Measurements from ENCODE around the gene CEND1. TPM values are rescaled to one million over a fixed set of nuclear protein-coding genes. Genes with fewer than 3 reads are reported as not detected.

The CEND1 gene
- total and polyA plus RNA-seq, 2 of the 13 experiments (the other 11 are each of a cell fraction or from before 2014, with no cell fraction given): not detected

DNA sequence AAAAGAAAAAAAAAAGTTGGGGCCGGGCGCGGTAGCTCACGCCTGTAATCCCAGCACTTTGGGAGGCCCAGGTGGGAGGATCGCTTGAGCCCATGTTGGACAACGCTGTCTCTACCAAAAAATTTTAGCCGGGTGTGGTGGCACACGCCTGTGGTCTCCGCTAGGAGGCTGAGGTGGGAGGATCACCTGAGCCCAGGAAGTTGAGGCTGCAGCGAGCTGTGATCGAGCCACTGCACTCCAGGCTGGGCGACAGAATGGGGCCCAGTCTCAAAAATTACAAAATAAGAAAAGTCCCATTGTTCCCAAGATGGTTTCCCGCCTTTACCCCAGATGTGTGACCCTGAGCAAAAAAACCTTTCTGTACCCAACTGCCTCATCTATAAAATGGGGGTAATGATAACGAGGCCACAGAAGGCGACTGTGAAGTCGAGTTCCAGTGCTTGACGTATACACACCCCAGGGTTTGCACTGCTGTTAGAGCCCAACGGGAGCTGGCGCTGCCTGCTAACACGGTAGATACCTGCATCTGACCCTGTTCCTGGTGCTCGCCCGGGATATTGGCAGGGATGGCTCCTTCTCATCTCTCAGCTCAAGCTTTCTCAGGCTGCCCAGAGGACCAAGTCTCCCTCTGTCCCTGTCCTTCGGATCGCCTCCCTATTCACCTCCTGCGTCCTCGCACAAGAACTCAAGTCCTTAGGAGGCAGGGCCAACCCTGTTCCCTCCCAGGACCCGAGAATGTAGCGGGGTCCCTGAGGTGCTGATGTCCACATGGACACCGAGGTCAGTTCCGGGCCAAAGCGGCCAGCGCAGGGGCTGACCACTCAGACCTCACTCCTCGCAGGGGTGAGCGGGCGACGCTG, 18.8 kb upstream of the CEND1 start (continued):
- no peak for TF ChIP-seq NFYB (CRISPR knock-in tag; IDR thresholded peaks at IDR 0.05)
- no peak for TF ChIP-seq TBX2 (CRISPR knock-in tag; IDR thresholded peaks at IDR 0.05; ENCODE audit: borderline replicate concordance)
- no peak for TF ChIP-seq ZNF446 (CRISPR knock-in tag; IDR thresholded peaks at IDR 0.05)
- peak; percentile 0; the same call in 1 of the 2 replicates for TF ChIP-seq ZFP36L2 (CRISPR knock-in tag; IDR thresholded peaks at IDR 0.05)
- TF ChIP-seq, protein P1, sequence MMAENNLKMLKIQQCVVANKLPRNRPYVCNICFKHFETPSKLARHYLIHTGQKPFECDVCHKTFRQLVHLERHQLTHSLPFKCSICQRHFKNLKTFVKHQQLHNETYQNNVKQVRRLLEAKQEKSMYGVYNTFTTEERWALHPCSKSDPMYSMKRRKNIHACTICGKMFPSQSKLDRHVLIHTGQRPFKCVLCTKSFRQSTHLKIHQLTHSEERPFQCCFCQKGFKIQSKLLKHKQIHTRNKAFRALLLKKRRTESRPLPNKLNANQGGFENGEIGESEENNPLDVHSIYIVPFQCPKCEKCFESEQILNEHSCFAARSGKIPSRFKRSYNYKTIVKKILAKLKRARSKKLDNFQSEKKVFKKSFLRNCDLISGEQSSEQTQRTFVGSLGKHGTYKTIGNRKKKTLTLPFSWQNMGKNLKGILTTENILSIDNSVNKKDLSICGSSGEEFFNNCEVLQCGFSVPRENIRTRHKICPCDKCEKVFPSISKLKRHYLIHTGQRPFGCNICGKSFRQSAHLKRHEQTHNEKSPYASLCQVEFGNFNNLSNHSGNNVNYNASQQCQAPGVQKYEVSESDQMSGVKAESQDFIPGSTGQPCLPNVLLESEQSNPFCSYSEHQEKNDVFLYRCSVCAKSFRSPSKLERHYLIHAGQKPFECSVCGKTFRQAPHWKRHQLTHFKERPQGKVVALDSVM (CRISPR knock-in tag; IDR thresholded peaks at IDR 0.05): peak; percentile 98
- TF ChIP-seq, protein P2, sequence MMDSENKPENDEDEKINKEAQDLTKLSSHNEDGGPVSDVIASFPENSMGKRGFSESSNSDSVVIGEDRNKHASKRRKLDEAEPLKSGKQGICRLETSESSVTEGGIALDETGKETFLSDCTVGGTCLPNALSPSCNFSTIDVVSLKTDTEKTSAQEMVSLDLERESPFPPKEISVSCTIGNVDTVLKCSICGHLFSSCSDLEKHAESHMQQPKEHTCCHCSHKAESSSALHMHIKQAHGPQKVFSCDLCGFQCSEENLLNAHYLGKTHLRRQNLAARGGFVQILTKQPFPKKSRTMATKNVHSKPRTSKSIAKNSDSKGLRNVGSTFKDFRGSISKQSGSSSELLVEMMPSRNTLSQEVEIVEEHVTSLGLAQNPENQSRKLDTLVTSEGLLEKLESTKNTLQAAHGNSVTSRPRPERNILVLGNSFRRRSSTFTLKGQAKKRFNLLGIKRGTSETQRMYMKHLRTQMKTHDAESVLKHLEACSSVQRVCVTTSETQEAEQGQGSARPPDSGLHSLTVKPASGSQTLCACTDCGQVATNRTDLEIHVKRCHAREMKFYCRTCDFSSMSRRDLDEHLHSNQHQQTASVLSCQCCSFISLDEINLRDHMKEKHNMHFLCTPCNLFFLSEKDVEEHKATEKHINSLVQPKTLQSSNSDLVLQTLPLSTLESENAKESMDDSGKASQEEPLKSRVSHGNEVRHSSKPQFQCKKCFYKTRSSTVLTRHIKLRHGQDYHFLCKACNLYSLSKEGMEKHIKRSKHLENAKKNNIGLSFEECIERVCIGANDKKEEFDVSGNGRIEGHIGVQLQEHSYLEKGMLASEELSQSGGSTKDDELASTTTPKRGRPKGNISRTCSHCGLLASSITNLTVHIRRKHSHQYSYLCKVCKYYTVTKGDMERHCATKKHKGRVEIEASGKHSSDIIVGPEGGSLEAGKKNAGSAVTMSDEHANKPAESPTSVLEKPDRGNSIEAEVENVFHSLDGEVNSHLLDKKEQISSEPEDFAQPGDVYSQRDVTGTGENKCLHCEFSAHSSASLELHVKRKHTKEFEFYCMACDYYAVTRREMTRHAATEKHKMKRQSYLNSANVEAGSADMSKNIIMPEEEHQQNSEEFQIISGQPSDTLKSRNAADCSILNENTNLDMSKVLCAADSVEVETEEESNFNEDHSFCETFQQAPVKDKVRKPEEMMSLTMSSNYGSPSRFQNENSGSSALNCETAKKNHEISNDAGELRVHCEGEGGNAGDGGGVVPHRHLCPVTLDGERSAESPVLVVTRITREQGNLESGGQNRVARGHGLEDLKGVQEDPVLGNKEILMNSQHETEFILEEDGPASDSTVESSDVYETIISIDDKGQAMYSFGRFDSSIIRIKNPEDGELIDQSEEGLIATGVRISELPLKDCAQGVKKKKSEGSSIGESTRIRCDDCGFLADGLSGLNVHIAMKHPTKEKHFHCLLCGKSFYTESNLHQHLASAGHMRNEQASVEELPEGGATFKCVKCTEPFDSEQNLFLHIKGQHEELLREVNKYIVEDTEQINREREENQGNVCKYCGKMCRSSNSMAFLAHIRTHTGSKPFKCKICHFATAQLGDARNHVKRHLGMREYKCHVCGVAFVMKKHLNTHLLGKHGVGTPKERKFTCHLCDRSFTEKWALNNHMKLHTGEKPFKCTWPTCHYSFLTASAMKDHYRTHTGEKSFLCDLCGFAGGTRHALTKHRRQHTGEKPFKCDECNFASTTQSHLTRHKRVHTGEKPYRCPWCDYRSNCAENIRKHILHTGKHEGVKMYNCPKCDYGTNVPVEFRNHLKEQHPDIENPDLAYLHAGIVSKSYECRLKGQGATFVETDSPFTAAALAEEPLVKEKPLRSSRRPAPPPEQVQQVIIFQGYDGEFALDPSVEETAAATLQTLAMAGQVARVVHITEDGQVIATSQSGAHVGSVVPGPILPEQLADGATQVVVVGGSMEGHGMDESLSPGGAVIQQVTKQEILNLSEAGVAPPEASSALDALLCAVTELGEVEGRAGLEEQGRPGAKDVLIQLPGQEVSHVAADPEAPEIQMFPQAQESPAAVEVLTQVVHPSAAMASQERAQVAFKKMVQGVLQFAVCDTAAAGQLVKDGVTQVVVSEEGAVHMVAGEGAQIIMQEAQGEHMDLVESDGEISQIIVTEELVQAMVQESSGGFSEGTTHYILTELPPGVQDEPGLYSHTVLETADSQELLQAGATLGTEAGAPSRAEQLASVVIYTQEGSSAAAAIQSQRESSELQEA (CRISPR knock-in tag; IDR thresholded peaks at IDR 0.05; ENCODE audit: not compliant biosample characterization): no peak
- TF ChIP-seq, protein P3, sequence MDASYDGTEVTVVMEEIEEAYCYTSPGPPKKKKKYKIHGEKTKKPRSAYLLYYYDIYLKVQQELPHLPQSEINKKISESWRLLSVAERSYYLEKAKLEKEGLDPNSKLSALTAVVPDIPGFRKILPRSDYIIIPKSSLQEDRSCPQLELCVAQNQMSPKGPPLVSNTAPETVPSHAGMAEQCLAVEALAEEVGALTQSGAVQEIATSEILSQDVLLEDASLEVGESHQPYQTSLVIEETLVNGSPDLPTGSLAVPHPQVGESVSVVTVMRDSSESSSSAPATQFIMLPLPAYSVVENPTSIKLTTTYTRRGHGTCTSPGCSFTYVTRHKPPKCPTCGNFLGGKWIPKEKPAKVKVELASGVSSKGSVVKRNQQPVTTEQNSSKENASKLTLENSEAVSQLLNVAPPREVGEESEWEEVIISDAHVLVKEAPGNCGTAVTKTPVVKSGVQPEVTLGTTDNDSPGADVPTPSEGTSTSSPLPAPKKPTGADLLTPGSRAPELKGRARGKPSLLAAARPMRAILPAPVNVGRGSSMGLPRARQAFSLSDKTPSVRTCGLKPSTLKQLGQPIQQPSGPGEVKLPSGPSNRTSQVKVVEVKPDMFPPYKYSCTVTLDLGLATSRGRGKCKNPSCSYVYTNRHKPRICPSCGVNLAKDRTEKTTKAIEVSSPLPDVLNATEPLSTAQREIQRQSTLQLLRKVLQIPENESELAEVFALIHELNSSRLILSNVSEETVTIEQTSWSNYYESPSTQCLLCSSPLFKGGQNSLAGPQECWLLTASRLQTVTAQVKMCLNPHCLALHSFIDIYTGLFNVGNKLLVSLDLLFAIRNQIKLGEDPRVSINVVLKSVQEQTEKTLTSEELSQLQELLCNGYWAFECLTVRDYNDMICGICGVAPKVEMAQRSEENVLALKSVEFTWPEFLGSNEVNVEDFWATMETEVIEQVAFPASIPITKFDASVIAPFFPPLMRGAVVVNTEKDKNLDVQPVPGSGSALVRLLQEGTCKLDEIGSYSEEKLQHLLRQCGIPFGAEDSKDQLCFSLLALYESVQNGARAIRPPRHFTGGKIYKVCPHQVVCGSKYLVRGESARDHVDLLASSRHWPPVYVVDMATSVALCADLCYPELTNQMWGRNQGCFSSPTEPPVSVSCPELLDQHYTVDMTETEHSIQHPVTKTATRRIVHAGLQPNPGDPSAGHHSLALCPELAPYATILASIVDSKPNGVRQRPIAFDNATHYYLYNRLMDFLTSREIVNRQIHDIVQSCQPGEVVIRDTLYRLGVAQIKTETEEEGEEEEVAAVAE (CRISPR knock-in tag; IDR thresholded peaks at IDR 0.05; ENCODE audit: borderline replicate concordance): no peak; the same call in 1 of the 2 replicates
- TF ChIP-seq ZMYM4 (CRISPR knock-in tag; IDR thresholded peaks at IDR 0.05): no peak
- TF ChIP-seq ZNF224 (CRISPR knock-in tag; IDR thresholded peaks at IDR 0.05): 0 out of 2 replicates have a peak, but pooled peaks have one; percentile 42
- 0 out of 2 replicates have a peak, but pooled peaks have one; percentile 37 for TF ChIP-seq ZNF235 (CRISPR knock-in tag; IDR thresholded peaks at IDR 0.05; ENCODE audit: borderline replicate concordance)
- TF ChIP-seq TP53 (CRISPR knock-in tag; conservative IDR thresholded peaks at IDR 0.05): no peak
- TF ChIP-seq ZFP41 (CRISPR knock-in tag; IDR thresholded peaks at IDR 0.05; ENCODE audit: borderline replicate concordance): no peak
- TF ChIP-seq MBNL3 (CRISPR knock-in tag; conservative IDR thresholded peaks at IDR 0.05): no peak
- no peak; the same call in 1 of the 2 replicates for TF ChIP-seq ZNF776 (CRISPR knock-in tag; IDR thresholded peaks at IDR 0.05)

Data from HepG2 (cell line).